CD14-positive monocyte (primary cell): ENCODE results near the gene SIM2. TPM values are rescaled to one million over a fixed set of nuclear protein-coding genes. Genes with fewer than 3 reads are reported as not detected.

Source experiments
- DNase-seq, 3 donors: peaks; one replicate each; pipeline ENCODE4 v3.0.0-alpha.2; 2011 to 2022
- H2AFZ ChIP-seq: 2 replicates; pipeline ENCODE4 v1.6.0; 2012; ENCODE audit warnings: mild to moderate bottlenecking, low read depth, low read length, inconsistent platforms; ENCODE audit not compliant: insufficient read depth, poor library complexity, severe bottlenecking
- H3K27ac ChIP-seq, 2 donors: 1 replicate in 1 of 2; 2 replicates in 1 of 2; pipeline ENCODE4 v1.5.1; 2012 to 2013; ENCODE audit warnings: low read length in 2 of 2, control low read depth in 1 of 2, inconsistent platforms in 1 of 2, low read depth in 1 of 2, mild to moderate bottlenecking in 1 of 2
- H3K27me3 ChIP-seq, 2 donors: one replicate each; pipeline versions ENCODE4 v1.6.0 to v1.6.1; 2011 to 2013; ENCODE audit warnings: low read length in 2 of 2; ENCODE audit not compliant: control insufficient read depth in 2 of 2, insufficient read depth in 2 of 2
- H3K36me3 ChIP-seq, 2 donors: replicated peaks in 1 of 2; 1 replicate in 1 of 2; 2 replicates in 1 of 2; pipeline versions ENCODE4 v1.5.1 to v1.6.1; 2012 to 2013; ENCODE audit warnings: low read length in 2 of 2, control low read depth in 1 of 2, inconsistent platforms in 1 of 2, mild to moderate bottlenecking in 1 of 2; ENCODE audit not compliant: insufficient read depth in 2 of 2, control insufficient read depth in 1 of 2
- H3K4me1 ChIP-seq, 2 donors: 1 replicate in 1 of 2; 2 replicates in 1 of 2; pipeline versions ENCODE4 v1.5.1 to v1.6.1; 2012 to 2013; ENCODE audit warnings: low read length in 2 of 2, control low read depth in 1 of 2, inconsistent platforms in 1 of 2, mild to moderate bottlenecking in 1 of 2, moderate library complexity in 1 of 2; ENCODE audit not compliant: insufficient read depth in 2 of 2, control insufficient read depth in 1 of 2
- H3K4me2 ChIP-seq: replicated peaks from 2 replicates; pipeline ENCODE3; 2012; ENCODE audit warnings: low read length, moderate library complexity, mild to moderate bottlenecking; ENCODE audit not compliant: poor library complexity, severe bottlenecking; ENCODE audit errors: extremely low read depth
- H3K4me3 ChIP-seq, 3 experiments: fragments of 200-600 bp in 1 of 3; sonication (generic) in 1 of 3; replicated peaks in 1 of 3; 1 replicate in 2 of 3; 2 replicates in 1 of 3; pipeline ENCODE4 v1.5.1; 2011 to 2013; ENCODE audit warnings: low read length in 3 of 3, mild to moderate bottlenecking in 3 of 3, control low read depth in 2 of 3, low read depth in 2 of 3, inconsistent platforms in 1 of 3, moderate library complexity in 1 of 3
- H3K79me2 ChIP-seq: 2 replicates; pipeline ENCODE4 v1.6.0; 2012; ENCODE audit warnings: mild to moderate bottlenecking, control low read depth, inconsistent platforms, low read length, moderate library complexity; ENCODE audit not compliant: insufficient read depth
- H3K9ac ChIP-seq: 2 replicates; pipeline ENCODE4 v1.6.0; 2017; ENCODE audit warnings: low read length, mild to moderate bottlenecking; ENCODE audit not compliant: insufficient read depth, poor library complexity, severe bottlenecking
- H3K9me3 ChIP-seq, 2 donors: replicated peaks in 1 of 2; 1 replicate in 1 of 2; 2 replicates in 1 of 2; pipeline versions ENCODE4 v1.5.1 to v1.6.1; 2012 to 2013; ENCODE audit warnings: low read length in 2 of 2, control low read depth in 1 of 2; ENCODE audit not compliant: control insufficient read depth in 1 of 2, insufficient read depth in 1 of 2
- H4K20me1 ChIP-seq: 2 replicates; pipeline ENCODE4 v1.6.0; 2012; ENCODE audit warnings: mild to moderate bottlenecking, low read length, control low read depth, moderate library complexity; ENCODE audit not compliant: insufficient read depth
- H3K27ac Mint-ChIP-seq, 7 donors: one replicate each; pipeline ENCODE4 v1.8.0; 2020; ENCODE audit warnings: mild to moderate bottlenecking in 7 of 7, mixed read lengths in 7 of 7, moderate library complexity in 6 of 7, inconsistent platforms in 2 of 7
- H3K27me3 Mint-ChIP-seq, 3 donors: one replicate each; pipeline ENCODE4 v1.8.0; 2021 to 2022; ENCODE audit warnings: low read depth in 3 of 3, mild to moderate bottlenecking in 3 of 3, mixed read lengths in 3 of 3, moderate library complexity in 3 of 3, inconsistent platforms in 1 of 3
- H3K36me3 Mint-ChIP-seq, 2 donors: one replicate each; pipeline ENCODE4 v1.8.0; 2020; ENCODE audit warnings: mixed read lengths in 2 of 2, inconsistent platforms in 1 of 2, mild to moderate bottlenecking in 1 of 2
- H3K4me1 Mint-ChIP-seq: one replicate; pipeline ENCODE4 v1.8.0; 2020; ENCODE audit warnings: mild to moderate bottlenecking, mixed read lengths
- H3K4me3 Mint-ChIP-seq, 2 donors: one replicate each; pipeline ENCODE4 v1.8.0; 2020; ENCODE audit warnings: mild to moderate bottlenecking in 2 of 2, mixed read lengths in 2 of 2, moderate library complexity in 1 of 2
- H3K9me3 Mint-ChIP-seq, 7 donors: one replicate each; pipeline ENCODE4 v1.8.0; 2020 to 2022; ENCODE audit warnings: mixed read lengths in 7 of 7, mild to moderate bottlenecking in 6 of 7, moderate library complexity in 6 of 7, inconsistent platforms in 2 of 7
- CTCF ChIP-seq: fragments of 200-600 bp; IDR thresholded peaks from one replicate; pipeline ENCODE4 v1.8.0; 2022; ENCODE audit warnings: antibody characterized with exemption, mild to moderate bottlenecking
- WGBS: methylation state at CpG from one replicate; pipeline ENCODE4 v1.1.5; 2013; ENCODE audit warnings: missing lambda C conversion rate; ENCODE audit not compliant: insufficient coverage; 5-methylcytosine and 5-hydroxymethylcytosine counted together
- intact Hi-C, 2 donors: fragments of 100-400 bp; cut with micrococcal nuclease; formaldehyde crosslinking; loops; one replicate each; pipeline versions ENCODE4 v1.15.0 to v1.15.1; 2023
- polyA plus RNA-seq, 3 donors: library from polyadenylated mRNA; depleted of rRNA in 1 of 3; unstranded in 2 of 3; stranded (reverse) in 1 of 3; fragments of 300-500 nt in 2 of 3; fragments of >200 nt in 1 of 3; fragmentation: Illumina TruSeq in 2 of 3; gene quantifications; 1 replicate in 2 of 3; 2 replicates in 1 of 3; pipeline ENCODE4 v1.2.3, GENCODE V29; 2012 to 2021

Gene SIM2
- polyA plus RNA-seq, 3 donors = not detected

GRCh38 chr21:36706482-36706852 is 7.6 kb downstream of the SIM2 start:
- no peak for TF ChIP-seq CTCF
- H3K9me3 ChIP-seq = peaks cover 0 to 53% of the 10 kb centered on the region in 2 donors
- Mint-ChIP-seq H3K27ac (no peak overlapping the region), H3K27me3 (peaks cover 96 to 100% (median 98%) of the 10 kb centered on the region in 3 donors), H3K4me1 (peaks cover 4% of the 10 kb centered on the region), H3K9me3 (peaks cover 0 to 34% (median 8%) of the 10 kb centered on the region in 7 donors), H3K4me3 (peak overlapping the region in 1 of 2 donors; percentile 80), H3K36me3 (peaks cover 0 to 6% of the 10 kb centered on the region in 2 donors)
- H3K4me2 ChIP-seq = no peak overlapping the region
- H3K4me3 ChIP-seq = no peak overlapping the region
- H4K20me1 ChIP-seq = no peaks in the 10 kb centered on the region
- H3K79me2 ChIP-seq = no peaks in the 10 kb centered on the region
- peaks cover 78 to 99% of the 10 kb centered on the region in 2 donors for H3K27me3 ChIP-seq
- no peak for DNase-seq
- H2AFZ ChIP-seq = no peak overlapping the region
- H3K9ac ChIP-seq = no peak overlapping the region
- H3K4me1 ChIP-seq = no peaks in the 10 kb centered on the region
- WGBS = no CpG with 5 or more reads among the region's 13 CpGs
- no peak overlapping the region for H3K27ac ChIP-seq
- intact Hi-C loops = no loop called here
- no peaks in the 10 kb centered on the region for H3K36me3 ChIP-seq

DNA sequence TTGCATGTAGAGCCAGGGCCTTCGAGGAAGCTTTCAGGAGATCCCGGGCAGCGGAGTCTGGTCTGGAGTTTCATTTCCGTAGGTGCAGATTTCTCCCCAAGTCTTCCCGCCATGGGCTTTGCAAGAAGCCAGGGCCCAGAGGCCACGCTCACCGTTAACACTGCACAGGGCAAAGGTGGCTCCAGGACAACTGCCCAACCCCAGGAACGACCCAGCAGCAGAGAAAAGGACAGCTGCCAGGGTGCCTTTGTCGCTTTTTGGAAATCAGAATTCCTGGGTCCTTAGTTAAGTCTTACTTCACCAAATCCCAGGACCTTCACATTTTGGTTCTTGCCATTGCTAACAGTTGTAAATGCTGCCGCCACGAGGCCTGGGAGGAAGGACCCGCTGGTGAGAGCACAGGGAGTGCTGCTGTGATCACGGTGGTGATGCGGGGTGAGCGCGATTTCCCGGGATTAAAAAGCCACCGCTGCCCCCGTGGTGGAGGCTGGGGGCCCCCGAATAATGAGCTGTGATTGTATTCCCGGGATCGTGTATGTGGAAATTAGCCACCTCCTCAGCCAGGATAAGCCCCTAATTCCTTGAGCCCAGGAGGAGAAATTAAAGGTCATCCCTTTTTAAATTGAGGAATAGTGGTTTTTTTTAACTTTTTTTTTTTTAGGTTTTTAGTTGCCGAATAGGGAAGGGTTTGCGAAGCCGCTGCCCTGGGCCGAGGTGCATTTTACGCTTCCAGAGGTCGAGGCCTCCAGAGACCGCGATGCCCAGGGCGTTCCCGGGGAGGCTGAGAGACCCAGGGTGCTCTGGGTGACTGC is 8.2 kb downstream of the SIM2 start:
- peaks cover 78 to 99% of the 10 kb centered on the region in 2 donors for H3K27me3 ChIP-seq
- H3K36me3 ChIP-seq = no peaks in the 10 kb centered on the region
- H3K4me1 ChIP-seq = no peaks in the 10 kb centered on the region
- TF ChIP-seq CTCF = no peak
- H4K20me1 ChIP-seq = no peaks in the 10 kb centered on the region
- intact Hi-C loops = no loop called here
- H3K9me3 ChIP-seq = peaks cover 0 to 48% of the 10 kb centered on the region in 2 donors
- H3K27ac ChIP-seq = no peak overlapping the region
- Mint-ChIP-seq H3K9me3 (peaks cover 0 to 28% (median 8%) of the 10 kb centered on the region in 7 donors), H3K36me3 (peaks cover 0 to 6% of the 10 kb centered on the region in 2 donors), H3K4me1 (peaks cover 4% of the 10 kb centered on the region), H3K4me3 (peak overlapping the region in 1 of 2 donors; percentile 80), H3K27ac (no peak overlapping the region), H3K27me3 (peaks cover 95 to 99% (median 98%) of the 10 kb centered on the region in 3 donors)
- no peaks in the 10 kb centered on the region for H3K79me2 ChIP-seq
- H3K4me3 ChIP-seq = no peak overlapping the region
- DNase-seq = no peak
- no peak overlapping the region for H2AFZ ChIP-seq
- WGBS = 14% methylated on average over 22 of the region's 32 CpGs
- H3K9ac ChIP-seq = no peak overlapping the region
- no peak overlapping the region for H3K4me2 ChIP-seq
